Upper lobe of right lung (tissue), 1 donor: Measurements from ENCODE around the gene MREG. TPM values are rescaled to one million over a fixed set of nuclear protein-coding genes. Genes with fewer than 3 reads are reported as not detected.
"Not testable (repeated sequence)": the region's sequence is repeated elsewhere in the genome, so short reads cannot be mapped to it uniquely, and the experiment has no call there.

ENCODE experiments used
- ATAC-seq: fragments of 200-7000 bp; cut with Tn5 transposase; one replicate; pipeline ENCODE4 v1.9.1; 2020; ENCODE audit warnings: mild to moderate bottlenecking, moderate library complexity
- DNase-seq: peaks from one replicate; pipeline ENCODE4 v3.0.0-alpha.2; 2020
- H3K27ac ChIP-seq: fragments of 200-600 bp; one replicate; pipeline ENCODE4 v1.8.0; 2022
- H3K27me3 ChIP-seq: fragments of 200-600 bp; one replicate; pipeline ENCODE4 v1.8.0; 2022; ENCODE audit warnings: mild to moderate bottlenecking
- H3K36me3 ChIP-seq: fragments of 200-600 bp; one replicate; pipeline ENCODE4 v1.8.0; 2022
- H3K4me1 ChIP-seq: fragments of 200-600 bp; one replicate; pipeline ENCODE4 v1.8.0; 2022
- H3K4me3 ChIP-seq: fragments of 200-600 bp; one replicate; pipeline ENCODE4 v1.8.0; 2022; ENCODE audit warnings: mild to moderate bottlenecking
- H3K9me3 ChIP-seq: fragments of 200-600 bp; one replicate; pipeline ENCODE4 v1.8.0; 2022
- intact Hi-C: fragments of 100-400 bp; cut with DNase I; formaldehyde crosslinking; loops from one replicate; pipeline ENCODE4 v1.11.0; 2022
- total RNA-seq: library from RNA; stranded (reverse); fragmentation: NEBNext Ultra II Directional; extraction: Animal tissue kit (Norgen Biotek cat#: 25700); gene quantifications from one replicate; pipeline ENCODE4 v1.2.1, GENCODE V29; 2021
- TF ChIP-seq, protein P1 (sequence below): fragments of 200-600 bp; IDR thresholded peaks from one replicate; pipeline ENCODE4 v1.8.0; 2022; ENCODE audit warnings: antibody characterized with exemption
- donor health status: DM: no; HTN: yes; CAD: no; lungs with severe emphysema.

MREG gene
- total RNA-seq, 1 donor from 2014 or later: 16.8 TPM

DNA sequence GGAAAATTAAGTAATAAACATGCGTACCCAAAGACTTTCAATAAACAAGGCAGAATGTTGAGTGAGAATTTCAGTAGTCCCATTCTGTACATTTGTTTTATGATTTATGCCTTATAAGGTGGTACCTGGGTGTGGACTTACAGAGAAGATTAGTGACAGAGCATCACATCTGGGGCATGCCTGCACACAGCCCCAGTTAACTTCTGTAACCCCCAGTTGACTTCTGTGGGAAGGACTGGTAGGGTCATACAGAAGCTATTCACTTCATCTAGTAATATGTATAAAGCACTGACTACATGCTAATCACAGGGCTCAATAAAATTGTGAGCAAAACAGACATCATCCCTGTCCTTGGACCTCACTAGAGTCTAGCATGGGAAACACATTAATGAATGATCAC lies 16.1 kb downstream of the MREG start:
- H3K4me3 ChIP-seq: no peak overlapping the region
- no peaks in the 10 kb centered on the region for H3K9me3 ChIP-seq
- DNase-seq (no peak), ATAC-seq (no peak)
- peaks cover 4% of the 10 kb centered on the region for H3K4me1 ChIP-seq
- peaks cover 8% of the 10 kb centered on the region for H3K36me3 ChIP-seq
- intact Hi-C loops: no loop called here
- H3K27me3 ChIP-seq: no peaks in the 10 kb centered on the region
- H3K27ac ChIP-seq: no peak overlapping the region
- TF ChIP-seq, protein P1, sequence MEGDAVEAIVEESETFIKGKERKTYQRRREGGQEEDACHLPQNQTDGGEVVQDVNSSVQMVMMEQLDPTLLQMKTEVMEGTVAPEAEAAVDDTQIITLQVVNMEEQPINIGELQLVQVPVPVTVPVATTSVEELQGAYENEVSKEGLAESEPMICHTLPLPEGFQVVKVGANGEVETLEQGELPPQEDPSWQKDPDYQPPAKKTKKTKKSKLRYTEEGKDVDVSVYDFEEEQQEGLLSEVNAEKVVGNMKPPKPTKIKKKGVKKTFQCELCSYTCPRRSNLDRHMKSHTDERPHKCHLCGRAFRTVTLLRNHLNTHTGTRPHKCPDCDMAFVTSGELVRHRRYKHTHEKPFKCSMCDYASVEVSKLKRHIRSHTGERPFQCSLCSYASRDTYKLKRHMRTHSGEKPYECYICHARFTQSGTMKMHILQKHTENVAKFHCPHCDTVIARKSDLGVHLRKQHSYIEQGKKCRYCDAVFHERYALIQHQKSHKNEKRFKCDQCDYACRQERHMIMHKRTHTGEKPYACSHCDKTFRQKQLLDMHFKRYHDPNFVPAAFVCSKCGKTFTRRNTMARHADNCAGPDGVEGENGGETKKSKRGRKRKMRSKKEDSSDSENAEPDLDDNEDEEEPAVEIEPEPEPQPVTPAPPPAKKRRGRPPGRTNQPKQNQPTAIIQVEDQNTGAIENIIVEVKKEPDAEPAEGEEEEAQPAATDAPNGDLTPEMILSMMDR: no peak

DNA sequence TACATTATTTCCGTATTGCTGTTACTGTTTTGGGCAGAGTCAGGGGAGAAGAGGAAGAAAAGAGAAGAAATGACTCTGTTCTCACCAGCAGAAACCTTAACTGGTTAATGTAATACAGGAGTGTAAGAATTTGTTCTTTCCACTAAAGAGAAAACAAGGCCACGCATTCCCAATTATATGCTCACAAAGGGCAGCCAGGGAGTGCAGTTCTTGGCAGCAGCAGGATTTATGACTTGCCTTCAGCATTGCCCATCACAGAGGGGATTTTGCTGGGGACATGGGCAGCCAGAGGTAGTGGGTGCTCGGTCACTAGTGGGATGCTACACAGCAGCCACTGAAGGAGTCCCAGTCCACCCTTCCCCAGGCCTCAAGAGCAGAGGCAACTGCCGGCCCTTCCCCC lies 18.4 kb downstream of the MREG start:
- H3K27ac ChIP-seq: no peak overlapping the region
- ATAC-seq (no peak), DNase-seq (no peak)
- TF ChIP-seq, protein P1: no peak
- peaks cover 8% of the 10 kb centered on the region for H3K36me3 ChIP-seq
- no peaks in the 10 kb centered on the region for H3K4me1 ChIP-seq
- no peak overlapping the region for H3K4me3 ChIP-seq
- intact Hi-C loops: no loop called here
- H3K27me3 ChIP-seq: no peaks in the 10 kb centered on the region
- H3K9me3 ChIP-seq: no peaks in the 10 kb centered on the region

DNA sequence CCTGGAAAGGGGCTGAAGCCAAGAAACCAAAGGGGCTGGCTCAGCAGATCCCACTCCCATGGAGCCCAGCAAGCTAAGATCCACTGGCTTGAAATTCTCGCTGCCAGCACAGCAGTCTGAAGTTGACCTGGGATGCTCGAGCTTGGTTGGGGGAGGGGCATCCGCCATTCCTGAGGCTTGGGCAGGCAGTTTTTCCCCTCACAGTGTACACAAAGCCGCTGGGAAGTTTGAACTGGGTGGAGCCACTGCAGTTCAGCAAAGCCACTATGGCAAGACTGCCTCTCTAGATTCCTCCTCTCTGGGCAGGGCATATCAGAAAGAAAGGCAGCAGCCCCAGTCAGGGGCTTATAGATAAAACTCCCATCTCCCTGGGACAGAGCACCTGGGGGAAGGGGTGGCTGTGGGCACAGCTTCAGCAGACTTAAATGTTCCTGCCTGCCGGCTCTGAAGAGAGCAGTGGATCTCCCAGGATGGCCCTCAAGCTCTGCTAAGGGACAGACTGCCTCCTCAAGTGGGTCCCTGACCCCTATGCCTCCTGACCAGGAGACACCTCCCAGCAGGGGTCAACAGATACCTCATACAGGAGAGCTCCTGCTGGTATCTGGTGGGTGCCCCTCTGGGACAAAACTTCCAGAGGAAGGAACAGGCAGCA lies 24.7 kb downstream of the MREG start:
- DNase-seq, H3K27me3 ChIP-seq, ATAC-seq, intact Hi-C loops, H3K4me1 ChIP-seq, H3K4me3 ChIP-seq, H3K36me3 ChIP-seq, H3K27ac ChIP-seq, H3K9me3 ChIP-seq: not testable (repeated sequence)

DNA sequence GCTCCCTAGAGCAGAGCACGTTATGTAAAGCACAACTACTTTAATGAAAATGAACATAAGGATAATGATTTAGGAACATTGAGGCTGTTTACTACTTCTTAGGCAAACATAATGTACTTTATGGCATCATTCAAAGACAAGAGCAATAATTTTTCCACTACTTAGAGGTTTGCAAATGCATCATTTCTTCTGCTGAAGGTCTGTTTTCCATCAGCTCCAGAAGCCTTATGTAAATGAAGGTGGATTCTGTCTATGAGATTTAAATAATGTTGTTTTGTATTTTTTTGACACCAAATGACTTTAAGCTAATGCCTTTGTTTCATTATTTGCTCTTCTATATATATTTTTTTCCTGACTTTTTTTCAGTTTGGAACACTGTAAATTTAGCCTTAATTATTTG lies 28.1 kb downstream of the MREG start:
- DNase-seq (no peak), ATAC-seq (no peak)
- no peaks in the 10 kb centered on the region for H3K4me1 ChIP-seq

DNA sequence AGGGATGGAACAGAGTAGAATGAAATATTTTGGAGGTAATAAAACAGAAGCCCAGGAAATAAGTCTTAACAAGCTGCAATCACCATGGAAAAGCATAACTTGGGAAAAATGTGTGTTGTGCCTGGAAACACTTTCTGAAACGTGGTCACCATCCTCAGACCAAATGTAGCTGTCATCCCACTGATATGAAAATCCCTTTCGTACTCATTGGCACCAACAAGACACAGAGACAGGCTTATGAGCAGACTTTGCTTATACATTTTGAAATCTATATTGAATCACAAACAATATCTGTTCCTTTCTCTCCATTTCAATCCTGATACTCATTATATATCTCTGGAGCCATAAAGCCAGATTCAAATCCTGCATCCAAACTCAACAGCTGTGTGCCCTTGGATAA lies 28.7 kb downstream of the MREG start:
- intact Hi-C loops: no loop called here
- H3K27me3 ChIP-seq: no peaks in the 10 kb centered on the region
- H3K27ac ChIP-seq: no peak overlapping the region
- no peaks in the 10 kb centered on the region for H3K36me3 ChIP-seq
- no peak for DNase-seq
- no peaks in the 10 kb centered on the region for H3K4me1 ChIP-seq
- no peak overlapping the region for H3K4me3 ChIP-seq
- no peak for ATAC-seq
- TF ChIP-seq, protein P1: no peak
- H3K9me3 ChIP-seq: no peaks in the 10 kb centered on the region

More for the DNA sequence above, 28.1 kb downstream of the MREG start:
- Histone ChIP-seq H3K9me3 (no peaks in the 10 kb centered on the region), H3K27me3 (no peaks in the 10 kb centered on the region), H3K4me3 (no peak overlapping the region), H3K36me3 (no peaks in the 10 kb centered on the region), H3K27ac (no peak overlapping the region)
- TF ChIP-seq, protein P1: no peak
- intact Hi-C loops: no loop called here

DNA sequence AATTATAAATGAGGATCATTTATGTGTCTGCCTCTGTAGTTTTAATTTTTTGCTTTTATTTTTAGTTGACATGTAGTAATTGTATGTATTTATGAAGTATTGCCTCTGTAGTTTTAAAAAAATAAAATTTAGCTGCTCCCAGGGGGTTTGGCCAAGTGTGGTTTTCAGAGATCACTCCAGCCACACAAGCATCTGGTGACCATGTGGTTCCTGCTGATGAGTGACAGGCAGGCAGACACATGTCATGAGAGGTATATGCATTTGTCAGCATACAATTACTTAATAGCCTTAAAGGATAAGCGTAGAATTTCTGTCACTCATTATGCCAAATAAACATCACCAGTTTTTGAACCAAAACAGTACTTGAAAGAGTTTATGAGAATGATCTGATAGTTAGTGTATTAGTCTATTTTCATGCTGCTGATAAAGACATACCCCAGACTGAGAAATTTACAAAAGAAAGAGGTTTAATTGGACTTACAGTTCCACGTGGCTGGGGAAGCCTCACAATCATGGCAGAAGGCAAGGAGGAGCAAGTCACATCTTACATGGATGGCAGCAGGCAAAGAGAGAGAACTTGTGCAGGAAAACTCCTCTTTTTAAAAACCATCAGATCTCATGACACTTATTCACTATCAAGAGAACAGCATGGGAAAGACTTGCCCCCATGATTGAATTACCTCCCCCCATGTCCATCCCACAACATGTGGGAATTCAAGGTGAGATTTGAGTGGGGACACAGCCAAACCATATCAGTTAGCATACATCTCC lies 29.6 kb downstream of the MREG start:
- H3K4me3 ChIP-seq: no peak overlapping the region
- intact Hi-C loops: no loop called here
- H3K9me3 ChIP-seq: no peaks in the 10 kb centered on the region
- ATAC-seq (no peak), DNase-seq (no peak)
- TF ChIP-seq, protein P1: no peak
- no peaks in the 10 kb centered on the region for H3K4me1 ChIP-seq
- H3K27me3 ChIP-seq: no peaks in the 10 kb centered on the region
- no peaks in the 10 kb centered on the region for H3K36me3 ChIP-seq
- no peak overlapping the region for H3K27ac ChIP-seq
